Limb (tissue), 2 donors: ENCODE results near the gene ACTL6A.
A peak's percentile ranks its signal among the peaks of the same experiment; 100 is the strongest.
"Not testable (repeated sequence)": the region's sequence is repeated elsewhere in the genome, so short reads cannot be mapped to it uniquely, and the experiment has no call there.

Source experiments
- DNase-seq, 2 donors: peaks; one replicate each; pipeline ENCODE4 v3.0.0-alpha.2; 2016; ENCODE audit errors: extremely low spot score in 2 of 2

Gene ACTL6A

DNA sequence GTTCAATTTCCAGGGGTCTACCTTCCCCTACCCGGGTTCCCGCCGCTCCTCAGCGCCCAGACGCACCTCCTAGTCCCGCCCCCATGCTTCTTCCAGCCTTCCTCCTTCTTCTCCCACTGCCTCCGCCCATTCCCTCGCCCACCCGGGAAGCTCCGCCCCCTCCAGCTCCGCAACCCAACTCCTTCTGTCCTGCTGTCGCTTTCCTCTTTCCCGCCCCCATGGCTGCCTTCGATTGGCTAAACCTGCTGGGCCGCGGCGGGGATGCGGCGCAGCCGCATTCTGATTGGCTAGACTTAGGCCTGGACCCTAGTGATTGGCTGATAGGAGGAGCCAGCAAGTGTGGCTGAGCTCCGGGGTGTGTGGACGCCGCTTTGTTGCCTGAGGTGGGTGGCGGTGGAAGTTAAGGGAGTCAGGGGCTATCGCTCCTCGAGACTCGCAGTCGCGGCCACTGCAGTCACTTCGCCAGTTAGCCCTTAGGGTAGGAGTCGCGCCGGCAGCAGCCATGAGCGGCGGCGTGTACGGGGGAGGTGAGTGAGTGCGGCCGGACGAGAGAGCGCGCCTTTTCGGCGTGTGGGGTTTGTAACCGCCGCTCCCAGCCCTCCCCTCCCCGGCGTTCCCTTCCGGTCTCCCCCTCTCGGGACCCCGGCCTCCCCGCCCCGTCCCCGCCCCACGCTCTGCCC lies at the start of gene ACTL6A:
Gene ACTL6A (plus strand): TSS at position 336 of the 680 bp plus-strand sequence. CDS start 167 bp downstream, at position 503.
- peak; percentile 99 to 100 for DNase-seq

DNA sequence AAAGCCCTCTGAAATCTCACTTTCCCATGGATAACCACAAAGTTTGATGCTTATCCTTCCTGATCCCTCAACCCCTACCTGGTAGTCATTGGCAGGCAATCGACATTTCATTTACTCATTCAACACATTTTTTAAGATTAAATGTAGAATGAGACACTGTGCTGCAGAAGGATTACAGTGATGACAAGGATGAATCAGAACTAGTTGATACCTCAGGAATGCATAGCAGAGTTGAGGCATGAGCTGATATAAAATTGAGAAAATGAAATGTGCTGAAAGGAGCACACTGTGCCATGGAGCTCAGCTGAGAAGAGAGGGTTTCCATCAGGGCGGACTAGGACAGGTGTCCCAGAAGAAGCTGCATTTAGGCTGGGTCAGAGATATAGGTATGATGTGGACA lies 48.9 kb upstream of the ACTL6A start:
- no peak for DNase-seq

DNA sequence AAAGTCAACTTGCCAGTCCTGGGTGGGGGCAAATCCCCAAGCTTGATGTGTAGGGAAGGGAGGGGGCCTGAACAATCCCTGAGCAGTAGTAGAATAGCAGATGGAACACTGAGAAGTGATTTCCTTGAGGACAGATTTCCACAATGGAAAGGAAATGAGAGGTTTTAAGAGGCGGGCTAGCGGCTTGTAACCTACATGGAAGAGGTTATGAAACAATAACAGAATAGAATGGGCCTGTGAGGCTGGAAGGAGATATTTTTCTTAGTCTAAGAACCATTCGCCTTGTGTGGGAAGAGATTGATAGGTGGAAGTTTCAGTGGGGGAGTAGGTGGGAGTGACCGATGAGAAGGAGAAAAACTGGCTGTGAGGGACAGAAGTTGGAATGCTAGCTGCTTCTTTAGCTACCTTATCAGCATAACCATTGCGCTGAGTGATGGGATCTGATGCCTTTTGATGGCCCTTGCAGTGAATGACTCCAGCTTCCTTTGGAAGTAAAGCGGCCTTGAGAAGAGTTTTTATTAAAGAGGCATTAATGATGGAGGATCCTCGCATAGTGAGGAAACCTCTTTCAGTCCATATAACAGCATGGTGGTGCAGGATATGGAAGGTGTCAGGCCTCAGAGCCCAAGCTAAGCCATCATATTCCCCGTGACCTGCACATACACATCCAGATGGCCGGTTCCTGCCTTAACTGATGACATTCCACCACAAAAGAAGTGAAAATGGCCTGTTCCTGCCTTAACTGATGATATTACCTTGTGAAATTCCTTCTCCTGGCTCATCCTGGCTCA lies 46.1 kb upstream of the ACTL6A start:
- not testable (repeated sequence) for DNase-seq

DNA sequence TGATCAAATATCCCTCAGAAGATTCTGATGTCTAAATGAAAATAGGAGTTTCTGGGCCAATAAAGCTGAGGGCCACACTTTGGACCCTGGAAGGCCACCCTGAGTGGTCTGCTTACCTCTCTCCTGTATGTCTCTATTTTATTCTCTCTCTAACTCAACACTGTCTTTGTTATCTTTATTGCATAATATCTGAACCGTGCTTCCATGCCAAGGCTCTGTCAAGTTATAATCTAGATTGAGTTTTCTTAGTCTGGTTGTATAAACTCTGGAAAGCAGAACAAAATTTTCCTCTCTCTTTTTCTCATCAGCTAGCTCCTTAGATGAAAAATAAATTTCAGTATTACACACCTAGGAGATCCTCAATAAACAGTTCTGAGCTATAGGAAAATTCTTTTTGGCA lies 36.2 kb upstream of the ACTL6A start:
- DNase-seq = no peak

DNA sequence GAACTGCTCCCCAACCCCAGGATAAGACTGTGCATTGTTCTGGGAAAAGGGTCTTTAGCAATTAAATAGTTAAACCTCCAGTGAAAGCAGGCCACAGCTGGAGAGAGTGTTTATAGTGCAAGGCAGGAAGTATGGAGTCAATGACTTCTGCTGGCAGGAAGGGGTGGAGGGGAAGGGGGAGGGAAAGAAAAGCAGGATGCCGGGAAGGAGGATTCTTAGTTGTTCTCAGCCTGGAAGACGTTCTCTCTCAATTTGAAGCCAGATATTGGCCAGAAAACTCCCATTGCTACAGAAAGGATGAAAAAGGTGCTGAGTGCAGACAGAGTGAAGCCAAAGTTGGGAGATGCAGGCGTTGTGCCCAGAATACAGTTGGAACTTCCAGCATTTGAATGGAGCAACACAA lies 35.7 kb upstream of the ACTL6A start:
- DNase-seq = peak; percentile 80 to 94

DNA sequence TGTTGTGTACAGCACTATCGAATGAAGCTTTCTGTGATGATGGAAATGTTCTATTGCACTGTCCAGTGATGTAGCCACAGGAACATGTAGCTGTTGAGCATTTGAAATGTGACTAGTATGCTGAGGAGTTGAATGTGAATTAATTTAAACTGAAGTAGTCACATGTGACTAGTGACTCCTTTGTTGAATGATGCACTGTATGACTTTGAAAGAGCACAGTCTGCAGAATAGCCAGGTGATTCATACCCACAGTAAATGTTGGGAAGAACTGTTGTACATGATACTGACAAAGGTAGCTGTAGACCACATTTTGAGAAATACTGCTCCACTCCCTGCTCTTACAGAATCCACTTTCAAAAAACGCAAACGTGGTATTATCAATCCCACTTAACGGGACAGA lies 34.0 kb upstream of the ACTL6A start:
- no peak for DNase-seq

DNA sequence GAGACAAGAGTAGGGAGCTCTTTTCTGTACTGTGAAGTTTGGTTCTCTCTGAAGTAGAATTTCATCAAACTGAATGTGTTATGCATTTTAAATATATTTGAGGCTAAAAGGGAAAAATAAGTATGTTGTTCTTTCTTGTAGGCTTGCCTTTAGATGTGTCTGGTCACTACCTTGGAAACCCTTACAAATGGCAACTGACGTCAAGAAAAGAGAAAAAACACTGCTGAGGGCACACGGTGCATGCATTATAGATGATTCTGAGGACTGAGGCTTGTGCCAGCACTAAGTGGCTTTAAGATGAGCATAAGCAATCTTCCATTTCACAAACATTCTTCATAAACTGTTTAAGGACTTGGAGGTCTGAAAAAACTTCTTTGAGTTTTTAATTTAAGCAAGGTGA lies 31.1 kb upstream of the ACTL6A start:
- no peak for DNase-seq

DNA sequence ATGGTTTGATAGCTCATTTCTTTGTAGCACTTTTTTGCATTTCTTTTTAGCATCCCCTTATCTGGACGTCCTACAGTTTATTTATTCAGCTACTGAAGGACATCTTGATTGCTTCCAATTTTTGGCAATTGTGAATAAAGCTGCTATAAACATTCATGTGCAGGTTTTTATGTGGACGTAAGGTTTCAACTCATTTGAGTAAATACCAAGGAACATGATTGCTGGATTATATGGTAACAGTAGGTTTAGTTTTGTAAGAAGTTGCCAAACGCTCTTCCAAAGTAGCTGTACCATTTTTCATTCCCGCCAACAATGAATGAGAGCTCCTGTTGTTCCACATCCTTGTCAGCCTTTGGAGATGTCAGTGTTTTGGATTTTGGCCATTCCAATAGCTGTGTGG lies 29.5 kb upstream of the ACTL6A start:
- DNase-seq = no peak

DNA sequence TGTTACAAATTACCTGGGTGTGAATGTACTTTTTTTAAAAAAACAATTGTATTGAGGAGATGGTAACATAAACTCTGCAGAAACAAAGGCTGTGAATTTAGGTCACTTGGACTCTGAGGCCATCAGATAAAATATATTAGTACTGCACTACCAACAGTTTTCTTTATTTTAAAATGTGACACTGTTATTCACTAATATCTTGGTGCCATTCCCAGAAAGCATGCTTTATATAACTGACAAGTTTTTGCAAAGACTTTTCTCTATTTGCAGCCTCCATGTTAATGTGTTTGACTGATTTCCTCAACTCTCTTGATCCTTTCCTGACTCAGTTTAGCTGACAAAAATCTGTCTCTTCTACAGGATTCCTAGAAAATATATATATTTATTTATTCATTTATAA lies 26.5 kb upstream of the ACTL6A start:
- no peak for DNase-seq

DNA sequence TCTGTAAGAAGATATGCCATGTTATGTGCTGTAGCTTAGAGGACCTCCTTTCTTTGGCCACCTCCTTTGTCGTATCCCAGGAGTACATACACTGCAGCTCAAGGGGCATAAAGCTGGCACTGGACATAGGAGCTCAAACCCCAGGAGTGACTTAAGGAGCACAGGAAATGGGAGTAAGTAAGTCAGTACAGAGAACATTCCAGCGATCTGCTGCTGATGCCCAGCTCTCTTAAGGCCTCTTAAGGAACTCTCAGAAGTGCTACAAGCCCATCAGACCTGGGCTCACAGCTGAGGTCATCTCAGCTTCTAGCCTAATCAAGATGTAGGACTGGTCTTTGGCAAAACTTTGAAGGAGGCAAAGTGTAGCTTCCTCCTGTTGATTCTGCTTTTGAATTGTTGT lies 21.6 kb upstream of the ACTL6A start:
- no peak for DNase-seq

DNA sequence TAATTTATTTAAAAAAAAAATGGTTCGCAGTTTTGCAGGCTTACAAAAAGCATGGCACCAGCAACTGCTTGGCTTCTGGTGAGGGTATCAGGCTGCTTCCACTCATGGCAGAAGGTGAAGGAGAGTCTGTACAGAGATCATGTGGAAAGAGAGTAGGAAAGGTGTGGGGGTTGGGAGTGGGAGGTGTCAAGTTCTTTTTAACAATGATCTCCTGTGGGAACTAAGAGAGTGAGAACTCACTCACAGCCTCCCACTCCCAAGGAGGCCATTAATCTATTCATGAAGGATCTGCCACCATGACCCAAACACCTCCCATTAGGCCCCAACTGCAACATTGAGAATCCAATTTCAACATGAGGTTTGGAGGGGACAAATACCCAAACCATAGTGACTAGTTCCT lies 21.1 kb upstream of the ACTL6A start:
- no peak for DNase-seq

DNA sequence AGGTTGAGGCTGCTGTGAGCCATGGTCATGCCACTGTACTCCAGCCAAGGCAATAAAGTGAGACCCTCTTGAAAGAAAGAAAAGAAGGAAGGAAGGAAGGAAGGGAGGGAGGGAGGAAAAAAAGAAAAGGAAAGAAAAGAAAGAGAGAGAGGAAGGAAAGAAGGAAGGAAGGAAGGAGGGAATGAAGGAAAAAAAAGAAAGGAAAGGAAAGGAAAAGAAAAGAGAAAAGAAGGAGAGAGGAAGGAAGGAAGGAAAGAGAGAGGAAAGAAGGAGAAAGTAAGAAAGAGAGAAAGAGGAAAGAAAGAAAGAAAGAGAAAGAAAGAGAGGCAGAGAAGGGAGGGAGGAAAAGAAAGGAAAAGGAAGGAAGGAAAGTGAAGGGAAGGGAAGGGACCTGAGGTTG lies 20.4 kb upstream of the ACTL6A start:
- no peak for DNase-seq

DNA sequence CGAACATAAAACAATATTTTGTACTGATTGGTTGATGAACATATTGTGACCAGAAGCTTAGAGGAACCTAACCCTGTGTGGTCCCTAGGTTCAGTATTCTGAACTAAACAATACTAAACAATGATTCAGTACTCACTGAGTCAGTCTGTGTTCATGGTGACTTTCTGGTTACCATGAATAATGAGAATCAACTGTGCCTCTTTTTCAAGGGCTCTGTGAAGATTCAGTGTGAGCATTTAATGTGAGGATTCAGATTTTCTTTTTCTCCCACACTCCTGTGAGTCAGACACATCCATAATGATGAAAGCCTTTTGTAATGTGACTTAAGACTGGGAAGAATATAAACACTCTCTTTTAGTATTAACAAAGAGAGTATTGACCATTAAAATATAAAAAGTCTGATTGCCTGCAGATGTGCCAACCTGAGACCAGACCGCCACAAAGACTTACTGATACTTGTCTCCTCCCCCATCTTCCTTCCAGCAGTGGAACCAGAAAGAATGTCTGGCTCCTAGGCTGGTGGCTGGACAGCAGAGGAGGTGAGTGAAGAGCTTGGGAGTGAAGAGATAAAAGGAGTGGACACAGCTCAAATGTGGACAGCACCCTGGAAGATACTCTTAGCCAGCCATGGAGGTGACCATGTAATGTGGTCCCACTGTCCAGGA lies 17.6 kb upstream of the ACTL6A start:
- no peak for DNase-seq

DNA sequence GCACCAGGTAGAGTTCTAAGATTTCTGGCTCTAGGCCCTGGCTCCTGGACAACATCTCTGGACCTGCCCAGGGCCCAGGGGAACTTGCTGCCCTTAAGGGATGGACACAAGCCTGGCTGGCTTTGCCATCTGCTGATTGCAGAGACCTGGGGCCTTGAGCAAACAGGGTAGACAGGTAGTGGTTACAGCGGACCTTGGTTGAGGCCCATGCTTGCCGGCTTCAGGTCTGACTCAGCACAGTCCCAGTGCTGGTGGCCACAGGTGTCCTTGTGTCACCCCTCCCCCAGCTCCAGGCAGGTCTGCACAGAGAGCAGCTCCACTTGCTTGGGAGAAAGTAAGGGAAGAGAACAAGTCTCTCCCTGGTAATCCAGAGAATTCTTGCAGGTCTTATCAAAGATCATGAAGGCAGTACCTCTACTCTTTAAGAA lies 15.9 kb upstream of the ACTL6A start:
- no peak for DNase-seq

DNA sequence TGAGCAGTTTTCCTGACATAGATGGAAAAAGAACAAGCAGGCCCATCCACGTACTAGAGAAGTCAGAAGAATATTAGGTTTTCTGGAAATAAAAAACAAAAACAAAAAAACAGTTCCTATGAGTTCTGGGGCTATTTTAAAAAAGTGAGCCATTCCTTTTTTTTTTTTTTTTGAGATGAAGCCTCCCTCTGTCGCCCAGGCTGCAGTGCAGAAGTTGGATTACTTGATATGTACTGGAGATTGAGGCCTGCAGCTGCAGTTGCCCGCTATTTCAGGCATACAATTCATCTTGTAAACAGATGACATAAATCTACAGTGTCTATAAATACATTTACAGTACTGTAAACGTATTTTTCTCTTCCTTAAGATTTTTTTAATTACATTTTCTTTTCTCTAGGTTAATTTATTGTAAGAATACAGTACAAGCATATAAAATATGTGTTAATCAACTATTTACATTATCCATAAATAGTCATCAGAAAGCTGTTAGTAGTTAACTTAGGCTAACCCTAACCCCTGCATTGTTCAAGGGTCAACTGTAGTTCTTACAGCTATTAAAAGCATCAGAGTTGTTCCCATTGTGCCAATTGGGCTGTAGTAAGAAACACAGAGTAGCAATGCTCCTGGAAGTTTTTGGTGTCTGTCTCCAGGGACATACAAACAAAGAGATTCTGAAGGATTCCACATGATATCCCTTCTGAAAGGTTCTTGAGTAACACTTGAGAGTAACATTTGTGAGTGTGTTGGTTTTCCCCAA lies 11.2 kb upstream of the ACTL6A start:
- peak in 1 of 2 donors; percentile 42 for DNase-seq

DNA sequence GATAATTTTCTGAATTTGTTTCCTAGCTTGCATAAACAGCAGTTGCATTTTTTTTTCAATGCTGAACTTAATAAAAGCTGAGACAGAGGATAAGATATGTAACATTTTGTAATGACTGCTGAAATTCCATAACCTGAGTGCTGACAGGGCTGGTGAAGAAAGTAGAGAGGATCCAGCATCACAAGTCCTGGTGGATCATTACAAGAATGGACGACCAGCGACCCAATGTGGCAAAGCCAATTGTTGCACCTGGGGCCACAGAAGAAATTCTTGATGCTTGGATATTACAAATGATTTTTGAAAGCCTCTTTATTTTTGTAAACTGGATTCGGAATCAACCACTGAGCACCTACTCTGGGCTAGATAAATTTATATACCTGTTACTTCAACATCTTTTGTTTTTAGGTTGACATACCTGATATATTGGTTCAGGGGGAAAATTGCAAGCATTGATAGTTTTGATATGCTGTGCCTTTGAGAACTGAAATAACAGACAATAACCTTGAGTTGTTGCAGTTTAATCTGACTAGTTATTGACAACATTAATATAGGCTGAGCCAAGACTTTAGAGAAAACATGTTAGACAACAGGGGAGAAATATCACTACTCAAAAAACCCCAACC lies 3.9 kb upstream of the ACTL6A start:
- peak; percentile 68 to 73 for DNase-seq

DNA sequence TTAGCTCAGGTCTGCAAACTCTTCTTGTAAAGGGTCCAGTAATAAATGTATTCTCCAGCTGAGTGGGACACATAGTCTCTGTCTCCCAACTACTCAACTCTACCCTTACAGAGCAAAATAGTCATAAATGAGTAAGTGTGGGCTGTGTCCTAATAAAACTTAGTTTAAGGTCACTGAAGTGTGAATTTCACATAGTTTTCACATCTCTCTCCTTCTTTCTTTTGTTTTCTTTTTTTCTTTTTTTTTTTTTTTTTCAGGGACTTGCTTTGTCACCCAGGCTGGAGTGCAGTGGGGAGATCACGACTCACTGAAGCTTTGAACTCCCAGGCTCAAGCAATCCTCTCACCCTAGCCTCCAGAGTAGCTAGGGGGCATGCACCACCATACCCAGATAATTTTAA lies 1.9 kb upstream of the ACTL6A start:
- no peak for DNase-seq

DNA sequence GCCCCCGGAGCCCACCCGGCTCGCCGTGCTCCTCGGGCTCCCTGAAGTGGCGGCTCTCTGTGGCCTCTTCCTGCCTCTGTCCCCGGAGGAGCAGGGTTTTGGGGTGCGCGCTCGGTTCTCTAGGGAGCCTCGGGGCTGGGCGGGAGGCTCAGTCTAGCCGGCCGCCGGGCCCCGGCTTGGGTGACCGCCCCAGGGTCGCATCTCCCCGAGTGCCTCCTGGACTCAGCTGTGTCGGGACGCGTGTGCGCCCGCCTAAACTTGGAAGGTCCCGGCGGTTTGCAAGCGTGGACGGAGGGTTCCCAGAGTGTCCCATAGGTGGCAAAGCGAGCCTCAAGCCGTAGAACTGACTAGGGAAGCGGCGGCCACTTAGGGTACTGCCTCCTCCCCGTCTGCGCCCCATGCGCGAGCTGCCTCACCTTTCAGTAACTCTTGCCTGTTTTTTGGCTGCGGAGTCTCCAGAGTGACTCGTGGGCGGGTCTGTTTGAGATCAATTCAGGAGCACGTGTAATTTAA lies 601 bp downstream of the ACTL6A start:
- DNase-seq = peak in 1 of 2 donors; percentile 38

DNA sequence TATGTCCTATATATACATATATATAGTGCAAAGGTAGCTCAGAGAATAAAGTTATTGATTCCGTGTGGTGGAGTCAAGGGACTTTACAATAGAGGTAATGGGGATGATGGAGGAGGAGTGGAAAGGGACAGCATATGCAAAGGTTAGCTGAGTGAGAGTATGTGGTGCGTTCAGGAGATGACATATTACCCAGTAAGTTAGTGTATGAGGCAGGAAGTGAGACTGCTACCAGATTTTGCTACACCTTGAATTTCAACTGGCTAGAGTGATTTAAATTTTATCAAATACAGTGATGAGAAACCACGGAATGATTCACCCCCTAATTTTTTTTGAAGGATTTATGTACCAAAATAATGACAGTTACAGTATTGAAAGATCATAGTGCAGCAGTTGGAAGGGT lies 2.8 kb downstream of the ACTL6A start:
- no peak for DNase-seq

DNA sequence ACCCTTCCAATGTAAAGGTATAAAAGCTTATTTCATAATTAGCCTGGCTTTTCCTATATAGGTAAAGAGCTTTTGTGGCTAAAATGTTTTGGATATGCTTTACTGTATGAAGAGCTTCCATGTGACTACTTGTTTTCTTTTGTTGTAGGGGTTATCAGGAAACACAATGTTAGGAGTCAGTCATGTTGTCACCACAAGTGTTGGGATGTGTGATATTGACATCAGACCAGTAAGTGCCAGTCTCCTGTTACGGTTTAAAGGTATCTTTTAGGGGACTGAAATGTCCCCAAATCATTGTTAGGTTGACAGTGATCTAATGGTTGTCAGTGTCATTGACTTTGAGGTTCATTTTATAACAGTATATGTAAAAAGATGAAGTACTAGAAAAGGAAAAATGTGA lies 18.3 kb downstream of the ACTL6A start:
- DNase-seq = no peak

DNA sequence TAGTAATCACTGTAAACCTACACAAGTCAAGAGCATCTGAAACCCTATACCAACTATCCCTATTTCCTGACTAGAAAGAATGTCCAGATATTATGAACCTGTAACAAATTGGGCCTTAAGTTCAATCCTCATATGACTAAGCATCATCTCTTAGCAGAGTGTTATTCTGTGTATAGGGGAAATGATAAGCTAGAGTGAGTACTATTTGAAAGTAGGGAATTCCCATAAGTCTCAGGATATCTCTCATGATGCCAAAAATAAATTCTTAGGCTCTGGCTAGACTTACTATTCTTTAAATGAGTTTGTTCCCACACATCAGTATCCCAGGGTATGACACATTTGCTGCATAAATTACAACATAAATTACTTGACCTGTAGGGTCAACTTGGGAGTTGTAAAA lies 26.4 kb downstream of the ACTL6A start:
- no peak for DNase-seq
